ENCODE results near the gene APOBEC3A.
"Not testable (repeated sequence)": the region's sequence is repeated elsewhere in the genome, so short reads cannot be mapped to it uniquely, and the experiment has no call there.

The APOBEC3A gene

GRCh38 chr22:38986629-38987028 lies 29.2 kb downstream of the APOBEC3A start:
- peaks cover 10% of the 10 kb centered on the region; the same call in 1 of the 2 replicates for H3F3A ChIP-seq (ENCODE audit: insufficient read depth)
- H4K20me1 ChIP-seq (ENCODE audit: low read depth, low read length), result no peaks in the 10 kb centered on the region
- no peak overlapping the region for H2AFZ ChIP-seq (ENCODE audit: low read depth, low read length, severe bottlenecking)
- no peak overlapping the region for H3K27ac ChIP-seq (ENCODE audit: low read depth, low read length)
- no peaks in the 10 kb centered on the region for H3K27me3 ChIP-seq (ENCODE audit: low read length)
- H3K36me3 ChIP-seq (ENCODE audit: low read length), result no peaks in the 10 kb centered on the region
- H3K9me3 ChIP-seq (ENCODE audit: insufficient read depth, low read length), result no peaks in the 10 kb centered on the region; the same call in 1 of the 2 replicates
- no peak overlapping the region for H3K4me2 ChIP-seq (ENCODE audit: low read depth, low read length, poor library complexity, severe bottlenecking)
- no peak overlapping the region for H3K9ac ChIP-seq (ENCODE audit: low read length)
- H3K9me2 ChIP-seq (replicated peaks; ENCODE audit: insufficient read depth, low read length), result no peaks in the 10 kb centered on the region
- TF ChIP-seq CTCF (IDR thresholded peaks at IDR 0.05; ENCODE audit: insufficient read depth, low read length, poor library complexity, severe bottlenecking), result no peak
- no peak for TF ChIP-seq EZH2phosphoT487 (conservative IDR thresholded peaks at IDR 0.05; ENCODE audit: low read length)
- H3K79me2 ChIP-seq (ENCODE audit: insufficient read depth, low read length), result no peaks in the 10 kb centered on the region
- H3K4me3 ChIP-seq (ENCODE audit: insufficient read depth, low read length, poor library complexity, severe bottlenecking), result no peak overlapping the region

- TF ChIP-seq EZH2phosphoT487 (conservative IDR thresholded peaks at IDR 0.05; ENCODE audit: low read length) (no peak), CTCF (IDR thresholded peaks at IDR 0.05; ENCODE audit: insufficient read depth, low read length, poor library complexity, severe bottlenecking) (no peak)
- Histone ChIP-seq H3K27ac (ENCODE audit: low read depth, low read length) (no peak overlapping the region), H3K4me3 (ENCODE audit: insufficient read depth, low read length, poor library complexity, severe bottlenecking) (no peak overlapping the region), H2AFZ (ENCODE audit: low read depth, low read length, severe bottlenecking) (no peak overlapping the region), H3K36me3 (ENCODE audit: low read length) (no peaks in the 10 kb centered on the region), H4K20me1 (ENCODE audit: low read depth, low read length) (no peaks in the 10 kb centered on the region), H3K79me2 (ENCODE audit: insufficient read depth, low read length) (no peaks in the 10 kb centered on the region), H3F3A (ENCODE audit: insufficient read depth) (peaks cover 10% of the 10 kb centered on the region; the same call in 1 of the 2 replicates), H3K9me3 (ENCODE audit: insufficient read depth, low read length) (no peaks in the 10 kb centered on the region; the same call in 1 of the 2 replicates), H3K9me2 (replicated peaks; ENCODE audit: insufficient read depth, low read length) (no peaks in the 10 kb centered on the region), H3K27me3 (ENCODE audit: low read length) (no peaks in the 10 kb centered on the region), H3K9ac (ENCODE audit: low read length) (no peak overlapping the region), H3K4me2 (ENCODE audit: low read depth, low read length, poor library complexity, severe bottlenecking) (no peak overlapping the region)
Observed at GRCh38 chr22:38987171-38987895, 29.9 kb downstream of the APOBEC3A start.

GRCh38 chr22:38989466-38989865 lies 32.1 kb downstream of the APOBEC3A start:
- no peak overlapping the region for H3K4me3 ChIP-seq (ENCODE audit: insufficient read depth, low read length, poor library complexity, severe bottlenecking)
- H3K36me3 ChIP-seq (ENCODE audit: low read length), result no peaks in the 10 kb centered on the region
- H3K27me3 ChIP-seq (ENCODE audit: low read length), result no peaks in the 10 kb centered on the region
- H4K20me1 ChIP-seq (ENCODE audit: low read depth, low read length), result no peaks in the 10 kb centered on the region
- no peaks in the 10 kb centered on the region for H3K79me2 ChIP-seq (ENCODE audit: insufficient read depth, low read length)
- H3F3A ChIP-seq (ENCODE audit: insufficient read depth), result peaks cover 6% of the 10 kb centered on the region; the same call in 1 of the 2 replicates
- H3K9ac ChIP-seq (ENCODE audit: low read length), result no peak overlapping the region
- no peaks in the 10 kb centered on the region for H3K9me2 ChIP-seq (replicated peaks; ENCODE audit: insufficient read depth, low read length)
- no peak overlapping the region for H2AFZ ChIP-seq (ENCODE audit: low read depth, low read length, severe bottlenecking)
- H3K27ac ChIP-seq (ENCODE audit: low read depth, low read length), result no peak overlapping the region
- no peak overlapping the region for H3K4me2 ChIP-seq (ENCODE audit: low read depth, low read length, poor library complexity, severe bottlenecking)
- TF ChIP-seq CTCF (IDR thresholded peaks at IDR 0.05; ENCODE audit: insufficient read depth, low read length, poor library complexity, severe bottlenecking), result no peak
- no peak for TF ChIP-seq EZH2phosphoT487 (conservative IDR thresholded peaks at IDR 0.05; ENCODE audit: low read length)
- no peaks in the 10 kb centered on the region for H3K9me3 ChIP-seq (ENCODE audit: insufficient read depth, low read length)

- not testable (repeated sequence) for H3K36me3 ChIP-seq (ENCODE audit: low read length); H3K27ac ChIP-seq (ENCODE audit: low read depth, low read length); H4K20me1 ChIP-seq (ENCODE audit: low read depth, low read length); H3K9me3 ChIP-seq (ENCODE audit: insufficient read depth, low read length); H2AFZ ChIP-seq (ENCODE audit: low read depth, low read length, severe bottlenecking); H3K4me2 ChIP-seq (ENCODE audit: low read depth, low read length, poor library complexity, severe bottlenecking); H3K27me3 ChIP-seq (ENCODE audit: low read length); H3K9ac ChIP-seq (ENCODE audit: low read length); H3F3A ChIP-seq (ENCODE audit: insufficient read depth); H3K79me2 ChIP-seq (ENCODE audit: insufficient read depth, low read length); H3K4me3 ChIP-seq (ENCODE audit: insufficient read depth, low read length, poor library complexity, severe bottlenecking); H3K9me2 ChIP-seq (replicated peaks; ENCODE audit: insufficient read depth, low read length)
Observed at GRCh38 chr22:38992871-38993371, 35.5 kb downstream of the APOBEC3A start.
